Skeletal muscle tissue (tissue), 4 donors: ENCODE measurements around the gene ROR1. TPM values are rescaled to one million over a fixed set of nuclear protein-coding genes. Genes with fewer than 3 reads are reported as not detected.

Experiments
- H3K27ac ChIP-seq: one replicate; pipeline ENCODE4 v1.7.0; 2013; ENCODE audit warnings: mild to moderate bottlenecking, low read depth, low read length, inconsistent platforms
- H3K27me3 ChIP-seq, 3 donors: one replicate each; pipeline ENCODE4 v1.7.0; 2013; ENCODE audit warnings: low read length in 3 of 3; ENCODE audit not compliant: control insufficient read depth in 3 of 3, insufficient read depth in 3 of 3
- H3K36me3 ChIP-seq, 3 donors: one replicate each; pipeline ENCODE4 v1.7.0; 2013; ENCODE audit warnings: low read length in 3 of 3; ENCODE audit not compliant: control insufficient read depth in 3 of 3, insufficient read depth in 3 of 3
- H3K4me1 ChIP-seq, 3 donors: one replicate each; pipeline ENCODE4 v1.7.0; 2013; ENCODE audit warnings: low read length in 3 of 3, mild to moderate bottlenecking in 3 of 3; ENCODE audit not compliant: control insufficient read depth in 3 of 3, insufficient read depth in 3 of 3
- H3K4me3 ChIP-seq, 3 donors: one replicate each; pipeline ENCODE4 v1.7.0; 2013; ENCODE audit warnings: low read length in 3 of 3
- H3K9ac ChIP-seq, 3 donors: one replicate each; pipeline ENCODE4 v1.7.0; 2013; ENCODE audit warnings: low read length in 3 of 3, mild to moderate bottlenecking in 3 of 3, moderate library complexity in 2 of 3, low read depth in 1 of 3
- H3K9me3 ChIP-seq, 3 donors: one replicate each; pipeline ENCODE4 v1.7.0; 2013; ENCODE audit warnings: low read length in 3 of 3; ENCODE audit not compliant: control insufficient read depth in 3 of 3
- total RNA-seq: library from RNA; depleted of rRNA; stranded (reverse); fragments of >200 nt; gene quantifications from one replicate; pipeline ENCODE4 v1.2.3, GENCODE V29; 2014
- donor health status: Osteomylitis.

ROR1 gene
- total RNA-seq, 1 donor from 2014 or later = 7.8 TPM

DNA sequence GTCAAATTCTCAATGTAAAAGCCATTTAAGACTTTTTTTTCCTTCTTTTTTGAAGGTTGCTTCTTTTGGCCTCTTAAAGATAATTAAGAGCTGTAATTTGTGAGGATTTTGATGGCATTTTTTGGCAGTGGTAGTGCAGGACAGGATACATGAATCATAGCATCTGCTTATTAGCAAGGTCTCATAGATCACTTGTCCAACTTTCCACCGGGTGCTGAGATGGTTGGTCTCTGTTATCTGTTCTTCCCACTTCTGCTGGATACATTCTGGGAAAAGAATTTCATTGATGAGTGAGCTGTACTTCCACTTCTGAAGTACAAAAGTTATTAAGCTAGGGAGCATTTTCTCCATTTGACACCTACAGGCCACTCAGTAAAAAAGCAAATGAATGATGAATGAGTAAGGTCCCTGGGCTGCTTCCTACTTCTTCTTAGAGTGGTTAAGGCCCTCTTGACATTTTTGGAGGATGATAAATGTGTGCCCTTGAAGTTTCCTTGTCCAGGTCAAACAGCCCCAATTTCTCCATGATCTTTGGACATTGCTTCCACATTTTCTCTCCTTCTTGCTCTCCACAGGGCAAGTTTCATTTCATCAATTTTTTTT, 100.6 kb downstream of the ROR1 start:
- no peaks in the 10 kb centered on the region for H3K27me3 ChIP-seq
- no peaks in the 10 kb centered on the region for H3K9me3 ChIP-seq
- no peak overlapping the region for H3K9ac ChIP-seq
- H3K36me3 ChIP-seq = no peaks in the 10 kb centered on the region
- H3K4me3 ChIP-seq = no peak overlapping the region
- peaks cover 0 to 3% (median 0%) of the 10 kb centered on the region in 3 donors for H3K4me1 ChIP-seq
- no peak overlapping the region for H3K27ac ChIP-seq

- Histone ChIP-seq H3K4me3 (no peak overlapping the region), H3K9me3 (no peaks in the 10 kb centered on the region), H3K27ac (no peak overlapping the region), H3K36me3 (no peaks in the 10 kb centered on the region), H3K9ac (no peak overlapping the region), H3K27me3 (no peaks in the 10 kb centered on the region), H3K4me1 (peaks cover 0 to 3% (median 0%) of the 10 kb centered on the region in 3 donors)
Observed at GRCh38 chr1:63875636-63876035, 101.8 kb downstream of the ROR1 start.

- peaks cover 0 to 3% (median 0%) of the 10 kb centered on the region in 3 donors for H3K4me1 ChIP-seq
- no peak overlapping the region for H3K4me3 ChIP-seq
- H3K27me3 ChIP-seq = no peaks in the 10 kb centered on the region
- H3K36me3 ChIP-seq = no peaks in the 10 kb centered on the region
- no peak overlapping the region for H3K27ac ChIP-seq
- H3K9ac ChIP-seq = no peak overlapping the region
- no peaks in the 10 kb centered on the region for H3K9me3 ChIP-seq
Observed at GRCh38 chr1:63877021-63877767, 103.4 kb downstream of the ROR1 start.

- H3K27ac ChIP-seq = no peak overlapping the region
- H3K36me3 ChIP-seq = no peaks in the 10 kb centered on the region
- no peaks in the 10 kb centered on the region for H3K9me3 ChIP-seq
- no peak overlapping the region for H3K4me3 ChIP-seq
- H3K4me1 ChIP-seq = peaks cover 0 to 3% (median 0%) of the 10 kb centered on the region in 3 donors
- H3K9ac ChIP-seq = no peak overlapping the region
- no peaks in the 10 kb centered on the region for H3K27me3 ChIP-seq
Observed at GRCh38 chr1:63877816-63878215, 104.0 kb downstream of the ROR1 start.

DNA sequence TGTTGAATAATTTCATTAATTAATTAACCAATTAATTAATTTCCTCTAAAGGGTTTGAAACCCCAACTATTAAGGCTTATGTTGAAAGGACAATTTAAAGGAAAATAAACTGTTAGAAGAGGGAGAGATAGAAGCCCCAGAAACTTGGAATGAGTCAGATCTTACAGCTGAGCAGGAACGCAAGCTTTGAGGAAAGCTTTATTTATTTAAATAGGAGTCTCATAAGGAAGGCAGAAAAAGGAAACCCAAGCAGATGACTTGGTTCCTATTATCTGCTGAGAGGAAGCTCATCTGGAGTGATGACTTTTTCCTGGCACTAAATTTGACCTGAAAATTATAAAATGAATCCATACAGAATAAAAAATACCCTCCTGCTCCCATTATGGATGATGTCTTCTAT, 105.1 kb downstream of the ROR1 start:
- H3K27ac ChIP-seq = no peak overlapping the region
- no peaks in the 10 kb centered on the region for H3K27me3 ChIP-seq
- no peaks in the 10 kb centered on the region for H3K36me3 ChIP-seq
- no peak overlapping the region for H3K4me3 ChIP-seq
- H3K9ac ChIP-seq = no peak overlapping the region
- H3K9me3 ChIP-seq = no peaks in the 10 kb centered on the region
- peaks cover 0 to 3% (median 2%) of the 10 kb centered on the region in 3 donors for H3K4me1 ChIP-seq

DNA sequence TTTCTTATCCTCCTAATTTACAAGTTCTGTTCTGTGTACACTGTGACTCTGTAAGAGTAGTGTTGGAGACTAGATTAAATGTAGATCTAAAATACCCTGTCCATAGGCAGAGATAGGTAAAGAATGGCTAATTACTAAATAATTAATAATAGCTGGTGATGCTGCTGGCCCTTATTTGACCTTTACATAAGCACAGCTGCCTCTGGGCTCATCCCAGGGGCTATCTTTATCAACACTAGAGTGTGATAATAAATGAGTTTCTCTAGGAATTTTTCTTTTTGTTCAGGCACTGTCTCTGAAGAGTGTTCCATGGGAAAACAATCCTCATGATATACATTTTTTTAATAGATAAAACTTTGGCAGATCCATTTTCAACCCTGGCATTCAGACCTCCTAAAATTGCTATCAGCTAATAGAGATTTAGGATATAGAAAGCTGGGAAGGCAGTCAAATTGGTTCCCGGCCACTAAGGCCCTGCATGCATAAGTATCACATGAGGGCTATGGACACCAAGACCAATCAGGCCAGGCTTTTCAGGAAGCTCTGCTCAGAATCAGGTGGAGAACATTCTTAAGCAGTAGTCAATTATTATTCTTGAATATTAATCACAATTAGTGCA, 107.2 kb downstream of the ROR1 start:
- Histone ChIP-seq H3K4me3 (no peak overlapping the region), H3K9ac (no peak overlapping the region), H3K27me3 (no peaks in the 10 kb centered on the region), H3K4me1 (peaks cover 0 to 3% (median 2%) of the 10 kb centered on the region in 3 donors), H3K9me3 (no peaks in the 10 kb centered on the region), H3K36me3 (no peaks in the 10 kb centered on the region), H3K27ac (no peak overlapping the region)

DNA sequence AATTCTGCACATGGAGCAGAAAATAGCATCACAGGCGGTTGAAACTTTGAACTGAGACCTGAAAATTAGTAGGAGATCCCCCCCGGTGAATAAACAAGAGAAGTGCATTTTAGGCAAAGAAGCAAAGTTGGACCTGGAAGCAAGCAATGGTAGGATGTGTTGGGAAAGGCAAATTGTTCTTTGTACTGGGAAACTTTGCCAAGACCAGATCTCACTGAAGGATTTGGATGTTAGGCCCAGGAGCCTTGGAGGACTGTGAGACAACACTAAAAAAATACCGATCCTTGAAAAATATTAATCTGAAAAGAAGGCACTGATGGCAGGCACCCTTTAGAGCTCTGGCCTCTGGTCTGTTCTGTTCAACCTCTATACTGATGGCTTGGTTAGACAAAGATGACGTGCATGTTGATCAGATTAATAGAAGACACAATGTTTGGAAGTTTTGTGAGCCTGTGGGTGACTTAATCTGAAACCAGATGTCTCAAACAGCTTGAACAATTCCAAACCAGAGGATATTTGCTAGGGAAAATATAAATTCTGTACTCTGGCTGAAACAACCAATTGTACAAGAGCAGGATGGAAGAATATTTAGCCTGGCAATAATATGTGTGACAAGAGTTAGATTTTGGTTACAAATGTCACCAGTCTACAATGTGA, 108.4 kb downstream of the ROR1 start:
- Histone ChIP-seq H3K9me3 (no peaks in the 10 kb centered on the region), H3K36me3 (no peaks in the 10 kb centered on the region), H3K4me1 (peaks cover 0 to 2% (median 0%) of the 10 kb centered on the region in 3 donors), H3K27ac (no peak overlapping the region), H3K4me3 (no peak overlapping the region), H3K27me3 (no peaks in the 10 kb centered on the region), H3K9ac (no peak overlapping the region)

DNA sequence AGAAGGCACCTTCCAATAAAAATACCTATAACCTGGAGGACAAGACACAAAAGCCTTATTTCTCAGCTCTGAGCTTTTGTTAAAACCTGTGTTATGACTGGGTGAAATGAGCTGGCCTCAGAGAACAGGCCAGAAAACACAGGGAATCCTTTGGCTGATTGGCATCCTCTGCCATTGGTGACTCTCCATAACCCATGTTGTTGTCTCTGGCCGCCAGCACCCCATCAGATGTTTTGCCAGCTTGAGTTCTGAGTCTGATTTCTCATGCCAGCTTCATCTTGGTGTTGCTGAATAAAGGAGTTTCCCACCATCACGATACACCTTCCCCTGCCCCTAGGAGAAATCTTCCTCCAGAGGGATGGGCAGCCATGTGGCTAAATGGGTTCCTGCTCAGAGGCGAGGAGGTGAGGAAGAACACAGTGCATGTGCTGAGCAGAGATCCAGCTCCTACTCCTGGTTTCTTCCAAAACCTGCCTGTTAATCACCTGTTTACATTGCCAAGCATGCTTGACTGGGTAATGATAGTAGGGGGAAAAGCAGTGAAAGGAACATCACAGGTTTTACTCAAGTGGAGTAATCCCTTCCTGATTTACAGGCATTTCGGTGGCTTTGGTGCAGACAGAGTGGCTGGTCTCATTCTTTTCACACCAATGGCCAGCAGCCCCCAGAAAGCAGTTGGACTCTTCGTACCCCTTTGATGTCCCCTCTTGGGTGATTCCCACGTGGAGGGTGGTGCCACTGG, 109.8 kb downstream of the ROR1 start:
- Histone ChIP-seq H3K4me1 (peaks cover 0 to 2% (median 0%) of the 10 kb centered on the region in 3 donors), H3K4me3 (no peak overlapping the region), H3K9me3 (no peaks in the 10 kb centered on the region), H3K27ac (no peak overlapping the region), H3K27me3 (no peaks in the 10 kb centered on the region), H3K9ac (no peak overlapping the region), H3K36me3 (no peaks in the 10 kb centered on the region)

DNA sequence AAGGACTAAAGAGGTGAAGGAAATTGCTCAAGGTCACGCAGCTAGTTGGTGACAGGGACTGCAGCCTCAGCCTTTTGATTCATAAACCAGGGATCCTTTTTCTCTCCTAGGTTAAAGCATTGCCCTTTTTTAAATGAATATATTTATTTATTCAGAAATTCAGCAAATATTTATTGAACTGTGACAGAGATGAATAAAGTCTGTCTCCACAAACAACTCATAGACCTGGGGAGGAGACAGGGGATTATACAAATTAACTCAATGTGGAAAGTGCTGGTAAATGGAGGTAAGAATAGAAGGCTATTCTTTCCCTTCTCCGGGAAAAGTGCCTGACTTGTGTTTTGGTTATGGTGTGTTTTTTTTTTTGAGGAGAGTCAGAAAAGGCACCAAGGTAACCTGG, 110.7 kb downstream of the ROR1 start:
- H3K36me3 ChIP-seq = no peaks in the 10 kb centered on the region
- H3K4me1 ChIP-seq = peaks cover 0 to 2% (median 0%) of the 10 kb centered on the region in 3 donors
- no peak overlapping the region for H3K27ac ChIP-seq
- H3K4me3 ChIP-seq = no peak overlapping the region
- H3K9me3 ChIP-seq = no peaks in the 10 kb centered on the region
- H3K9ac ChIP-seq = no peak overlapping the region
- no peaks in the 10 kb centered on the region for H3K27me3 ChIP-seq
